Measurements from ENCODE around the gene DACT3. TPM values are rescaled to one million over a fixed set of nuclear protein-coding genes. Genes with fewer than 3 reads are reported as not detected.
A peak's percentile ranks its signal among the peaks of the same experiment; 100 is the strongest.

DACT3 gene
- total RNA-seq, 1 donor from 2014 or later = 55.1 TPM

DNA sequence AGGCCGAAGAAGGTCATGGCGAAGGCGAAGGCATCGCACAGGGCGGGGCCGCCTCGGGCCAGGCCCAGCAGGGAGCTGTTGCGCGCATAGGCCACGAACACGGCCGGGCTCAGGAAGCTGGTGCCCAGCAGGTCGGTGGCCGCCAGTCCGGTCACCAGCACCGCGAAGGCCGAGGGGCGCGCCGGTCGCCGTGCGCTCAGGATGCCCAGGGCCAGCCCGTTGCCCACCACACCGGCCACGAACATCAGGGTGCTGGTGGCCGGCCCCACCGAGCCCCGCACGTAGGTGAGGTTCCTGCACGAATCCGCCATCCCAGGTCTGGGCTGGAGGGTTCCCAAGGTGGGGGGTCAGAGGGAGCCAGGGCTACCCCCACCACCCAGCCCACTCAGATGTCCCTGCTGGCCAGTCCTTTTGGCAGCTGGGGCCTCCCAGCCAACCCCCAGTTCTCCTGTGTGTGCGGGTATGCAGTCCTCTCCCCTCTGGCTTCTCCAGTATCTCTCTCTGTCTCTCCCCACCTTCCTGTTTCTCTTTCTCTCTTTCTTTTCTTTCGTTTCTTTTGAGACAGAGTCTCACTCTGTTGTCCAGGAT is 37.0 kb downstream of the DACT3 start:
- peaks cover 19% of the 10 kb centered on the region for H3K4me1 Mint-ChIP-seq (ENCODE audit: low read depth, unreplicated experiment)
- H3K27ac Mint-ChIP-seq (ENCODE audit: unreplicated experiment) = no peak overlapping the region
- H3K27me3 Mint-ChIP-seq (ENCODE audit: unreplicated experiment) = peaks cover 2% of the 10 kb centered on the region
- H3K36me3 Mint-ChIP-seq (ENCODE audit: unreplicated experiment) = no peaks in the 10 kb centered on the region
- no peak for DNase-seq
- H3K9me3 Mint-ChIP-seq (ENCODE audit: unreplicated experiment) = peaks cover 3% of the 10 kb centered on the region
- TF ChIP-seq, protein P1, sequence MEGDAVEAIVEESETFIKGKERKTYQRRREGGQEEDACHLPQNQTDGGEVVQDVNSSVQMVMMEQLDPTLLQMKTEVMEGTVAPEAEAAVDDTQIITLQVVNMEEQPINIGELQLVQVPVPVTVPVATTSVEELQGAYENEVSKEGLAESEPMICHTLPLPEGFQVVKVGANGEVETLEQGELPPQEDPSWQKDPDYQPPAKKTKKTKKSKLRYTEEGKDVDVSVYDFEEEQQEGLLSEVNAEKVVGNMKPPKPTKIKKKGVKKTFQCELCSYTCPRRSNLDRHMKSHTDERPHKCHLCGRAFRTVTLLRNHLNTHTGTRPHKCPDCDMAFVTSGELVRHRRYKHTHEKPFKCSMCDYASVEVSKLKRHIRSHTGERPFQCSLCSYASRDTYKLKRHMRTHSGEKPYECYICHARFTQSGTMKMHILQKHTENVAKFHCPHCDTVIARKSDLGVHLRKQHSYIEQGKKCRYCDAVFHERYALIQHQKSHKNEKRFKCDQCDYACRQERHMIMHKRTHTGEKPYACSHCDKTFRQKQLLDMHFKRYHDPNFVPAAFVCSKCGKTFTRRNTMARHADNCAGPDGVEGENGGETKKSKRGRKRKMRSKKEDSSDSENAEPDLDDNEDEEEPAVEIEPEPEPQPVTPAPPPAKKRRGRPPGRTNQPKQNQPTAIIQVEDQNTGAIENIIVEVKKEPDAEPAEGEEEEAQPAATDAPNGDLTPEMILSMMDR (IDR thresholded peaks at IDR 0.05; ENCODE audit: partially characterized antibody, unreplicated experiment) = no peak
- H3K4me3 Mint-ChIP-seq (ENCODE audit: unreplicated experiment) = peak overlapping the region; percentile 52

DNA sequence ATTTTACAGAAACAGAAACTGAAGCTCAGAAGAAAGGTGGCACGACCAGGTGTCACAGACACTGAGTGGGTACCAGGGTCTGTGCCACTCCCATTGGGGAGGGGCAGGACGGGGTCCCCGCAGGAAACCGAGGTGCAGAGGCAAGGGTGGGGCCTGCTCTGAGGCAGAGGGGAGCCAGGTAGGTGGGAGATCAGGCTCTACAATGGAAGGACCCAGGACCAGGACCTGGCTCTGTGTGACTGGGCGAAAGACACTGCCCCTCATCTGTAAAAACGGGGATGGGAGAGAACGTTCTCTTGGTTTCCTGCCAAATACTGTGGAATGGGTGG is 38.9 kb downstream of the DACT3 start:
- H3K4me1 Mint-ChIP-seq (ENCODE audit: low read depth, unreplicated experiment) = peaks cover 19% of the 10 kb centered on the region
- no peaks in the 10 kb centered on the region for H3K27me3 Mint-ChIP-seq (ENCODE audit: unreplicated experiment)
- H3K4me3 Mint-ChIP-seq (ENCODE audit: unreplicated experiment) = no peak overlapping the region
- no peak for DNase-seq
- H3K36me3 Mint-ChIP-seq (ENCODE audit: unreplicated experiment) = no peaks in the 10 kb centered on the region
- H3K9me3 Mint-ChIP-seq (ENCODE audit: unreplicated experiment) = peaks cover 3% of the 10 kb centered on the region
- no peak overlapping the region for H3K27ac Mint-ChIP-seq (ENCODE audit: unreplicated experiment)
- TF ChIP-seq, protein P1 (IDR thresholded peaks at IDR 0.05; ENCODE audit: partially characterized antibody, unreplicated experiment) = no peak

DNA sequence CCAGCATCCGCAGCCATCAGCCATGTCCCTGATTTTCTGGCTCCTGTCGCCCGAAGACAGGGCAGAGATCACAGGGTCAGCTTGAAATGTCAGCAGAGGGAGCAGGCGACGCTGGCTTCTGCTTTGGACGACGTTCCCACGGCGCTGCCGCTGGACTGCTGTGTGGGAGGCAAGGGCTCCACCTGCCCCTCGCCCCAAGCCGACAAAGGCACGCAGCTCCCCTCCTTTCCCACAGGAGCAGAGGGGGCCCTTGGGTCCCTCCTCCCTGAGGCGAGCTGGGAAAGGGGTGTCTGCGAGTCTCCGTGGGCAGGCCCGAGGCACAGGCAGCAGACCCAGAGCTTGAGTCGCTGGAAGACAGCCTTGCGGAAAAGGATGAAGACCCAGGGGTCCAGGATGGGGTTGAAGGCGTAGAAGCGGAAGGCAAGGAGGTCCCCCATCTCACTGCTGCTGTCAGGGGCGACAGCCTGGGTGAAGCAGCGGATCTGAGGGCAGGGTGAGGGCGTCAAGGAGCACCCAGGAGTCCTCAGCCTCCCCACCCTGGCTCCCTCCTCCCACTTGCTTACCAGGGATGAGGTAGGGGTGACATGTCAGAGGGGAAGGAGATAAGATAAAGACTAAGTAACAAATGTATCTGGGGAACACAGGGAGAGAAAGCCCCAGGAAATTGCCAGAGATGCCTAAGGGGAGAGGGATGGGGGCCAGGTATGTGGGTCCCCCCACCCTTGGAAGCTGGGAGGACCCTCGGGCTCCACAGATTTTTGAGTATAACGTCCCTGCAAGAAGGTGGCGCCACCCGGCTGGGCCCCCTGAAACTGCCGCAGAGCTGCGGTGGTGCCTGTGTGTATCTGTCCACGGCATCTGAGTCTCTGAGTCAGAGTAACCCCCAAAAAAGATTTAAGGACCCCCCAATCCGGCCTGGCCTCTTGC is 39.5 kb downstream of the DACT3 start:
- Mint-ChIP-seq H3K4me3 (ENCODE audit: unreplicated experiment) (peak overlapping the region; percentile 78), H3K4me1 (ENCODE audit: low read depth, unreplicated experiment) (peaks cover 23% of the 10 kb centered on the region), H3K27me3 (ENCODE audit: unreplicated experiment) (peaks cover 4% of the 10 kb centered on the region), H3K36me3 (ENCODE audit: unreplicated experiment) (no peaks in the 10 kb centered on the region), H3K9me3 (ENCODE audit: unreplicated experiment) (peaks cover 2% of the 10 kb centered on the region), H3K27ac (ENCODE audit: unreplicated experiment) (peak overlapping the region; percentile 89)
- TF ChIP-seq, protein P1 (IDR thresholded peaks at IDR 0.05; ENCODE audit: partially characterized antibody, unreplicated experiment) = no peak
- DNase-seq = no peak

DNA sequence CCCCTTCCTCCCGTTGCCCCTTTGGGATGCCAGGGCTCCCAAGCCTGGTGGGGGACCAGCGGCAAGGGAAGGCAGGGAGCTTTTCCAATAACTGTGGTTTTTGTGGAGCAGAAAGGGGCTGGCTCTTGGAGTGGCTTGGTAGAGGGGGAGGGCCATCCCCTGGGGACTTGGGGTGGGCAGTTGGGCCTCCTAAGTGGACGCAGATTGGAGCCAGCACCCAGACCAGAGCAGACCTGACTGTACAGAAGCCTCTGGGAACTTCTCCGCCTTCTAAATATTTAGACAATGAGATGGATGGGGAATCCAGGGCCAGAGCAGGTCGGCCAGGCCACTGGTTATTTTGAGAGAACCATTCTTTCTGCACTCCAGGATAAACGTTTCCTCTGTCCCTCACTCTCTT is 40.3 kb downstream of the DACT3 start:
- H3K4me1 Mint-ChIP-seq (ENCODE audit: low read depth, unreplicated experiment) = peaks cover 24% of the 10 kb centered on the region
- peak overlapping the region; percentile 89 for H3K27ac Mint-ChIP-seq (ENCODE audit: unreplicated experiment)
- peak overlapping the region; percentile 78 for H3K4me3 Mint-ChIP-seq (ENCODE audit: unreplicated experiment)
- H3K36me3 Mint-ChIP-seq (ENCODE audit: unreplicated experiment) = no peaks in the 10 kb centered on the region
- peak; percentile 59 for DNase-seq
- H3K27me3 Mint-ChIP-seq (ENCODE audit: unreplicated experiment) = peaks cover 4% of the 10 kb centered on the region
- TF ChIP-seq, protein P1 (IDR thresholded peaks at IDR 0.05; ENCODE audit: partially characterized antibody, unreplicated experiment) = no peak
- H3K9me3 Mint-ChIP-seq (ENCODE audit: unreplicated experiment) = peaks cover 5% of the 10 kb centered on the region

DNA sequence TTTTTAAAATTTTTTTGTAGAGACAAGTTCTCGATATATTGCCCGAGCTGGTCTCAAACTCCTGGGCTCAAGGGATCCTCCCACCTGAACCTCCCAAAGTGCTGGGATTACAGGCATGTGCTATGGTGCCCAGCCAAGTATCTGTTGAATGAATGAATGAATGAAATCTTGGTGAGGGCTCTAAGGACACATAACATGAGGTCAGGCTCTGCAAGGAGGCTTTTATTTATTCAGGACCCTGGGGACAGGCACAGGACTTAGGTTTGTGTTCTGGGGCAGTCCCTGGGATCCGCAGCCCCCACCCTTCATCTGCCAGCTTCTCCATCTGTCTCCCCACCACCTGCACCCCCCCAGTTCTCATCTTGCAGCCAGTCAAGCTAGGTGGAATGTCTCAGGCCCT is 40.7 kb downstream of the DACT3 start:
- Mint-ChIP-seq H3K27ac (ENCODE audit: unreplicated experiment) (peak overlapping the region; percentile 89), H3K4me3 (ENCODE audit: unreplicated experiment) (peak overlapping the region; percentile 78), H3K4me1 (ENCODE audit: low read depth, unreplicated experiment) (peaks cover 24% of the 10 kb centered on the region), H3K36me3 (ENCODE audit: unreplicated experiment) (no peaks in the 10 kb centered on the region), H3K27me3 (ENCODE audit: unreplicated experiment) (peaks cover 4% of the 10 kb centered on the region), H3K9me3 (ENCODE audit: unreplicated experiment) (peaks cover 5% of the 10 kb centered on the region)
- TF ChIP-seq, protein P1 (IDR thresholded peaks at IDR 0.05; ENCODE audit: partially characterized antibody, unreplicated experiment) = no peak
- DNase-seq = no peak

Data from glutamatergic neuron (in vitro differentiated cells).